Glutamatergic neuron (in vitro differentiated cells): ENCODE results near the gene MYG1. TPM values are rescaled to one million over a fixed set of nuclear protein-coding genes. Genes with fewer than 3 reads are reported as not detected.
"Not testable (repeated sequence)": the region's sequence is repeated elsewhere in the genome, so short reads cannot be mapped to it uniquely, and the experiment has no call there.

Experiments
- DNase-seq: peaks from one replicate; pipeline ENCODE4 v3.0.0; 2022
- H3K27ac Mint-ChIP-seq: one replicate; pipeline ENCODE4 v1.8.0; 2020; ENCODE audit warnings: mild to moderate bottlenecking, mixed read lengths, inconsistent platforms; ENCODE audit not compliant: unreplicated experiment
- H3K27me3 Mint-ChIP-seq: one replicate; pipeline ENCODE4 v1.8.0; 2020; ENCODE audit warnings: mild to moderate bottlenecking, moderate library complexity, mixed read lengths, inconsistent platforms; ENCODE audit not compliant: unreplicated experiment
- H3K36me3 Mint-ChIP-seq: one replicate; pipeline ENCODE4 v1.8.0; 2020; ENCODE audit warnings: mild to moderate bottlenecking, mixed read lengths, inconsistent platforms; ENCODE audit not compliant: unreplicated experiment
- H3K4me1 Mint-ChIP-seq: one replicate; pipeline ENCODE4 v1.8.0; 2020; ENCODE audit warnings: mild to moderate bottlenecking, low read depth, mixed read lengths, inconsistent platforms; ENCODE audit not compliant: unreplicated experiment
- H3K4me3 Mint-ChIP-seq: one replicate; pipeline ENCODE4 v1.8.0; 2020; ENCODE audit warnings: mild to moderate bottlenecking, mixed read lengths, inconsistent platforms; ENCODE audit not compliant: unreplicated experiment
- H3K9me3 Mint-ChIP-seq: one replicate; pipeline ENCODE4 v1.8.0; 2020; ENCODE audit warnings: mild to moderate bottlenecking, moderate library complexity, mixed read lengths, inconsistent platforms; ENCODE audit not compliant: unreplicated experiment
- total RNA-seq: library from RNA; stranded (reverse); fragmentation: NEBNext Ultra II Directional; extraction: Animal tissue kit (Norgen Biotek cat#: 25700); gene quantifications from one replicate; pipeline ENCODE4 v1.2.1, GENCODE V29; 2021; ENCODE audit not compliant: unreplicated experiment
- TF ChIP-seq, protein P1 (sequence below): fragments of 200-600 bp; sonication (generic); IDR thresholded peaks from one replicate; pipeline ENCODE4 v1.5.0; 2021; ENCODE audit not compliant: partially characterized antibody, unreplicated experiment

MYG1 gene
- total RNA-seq, 1 donor from 2014 or later = 66.1 TPM

DNA sequence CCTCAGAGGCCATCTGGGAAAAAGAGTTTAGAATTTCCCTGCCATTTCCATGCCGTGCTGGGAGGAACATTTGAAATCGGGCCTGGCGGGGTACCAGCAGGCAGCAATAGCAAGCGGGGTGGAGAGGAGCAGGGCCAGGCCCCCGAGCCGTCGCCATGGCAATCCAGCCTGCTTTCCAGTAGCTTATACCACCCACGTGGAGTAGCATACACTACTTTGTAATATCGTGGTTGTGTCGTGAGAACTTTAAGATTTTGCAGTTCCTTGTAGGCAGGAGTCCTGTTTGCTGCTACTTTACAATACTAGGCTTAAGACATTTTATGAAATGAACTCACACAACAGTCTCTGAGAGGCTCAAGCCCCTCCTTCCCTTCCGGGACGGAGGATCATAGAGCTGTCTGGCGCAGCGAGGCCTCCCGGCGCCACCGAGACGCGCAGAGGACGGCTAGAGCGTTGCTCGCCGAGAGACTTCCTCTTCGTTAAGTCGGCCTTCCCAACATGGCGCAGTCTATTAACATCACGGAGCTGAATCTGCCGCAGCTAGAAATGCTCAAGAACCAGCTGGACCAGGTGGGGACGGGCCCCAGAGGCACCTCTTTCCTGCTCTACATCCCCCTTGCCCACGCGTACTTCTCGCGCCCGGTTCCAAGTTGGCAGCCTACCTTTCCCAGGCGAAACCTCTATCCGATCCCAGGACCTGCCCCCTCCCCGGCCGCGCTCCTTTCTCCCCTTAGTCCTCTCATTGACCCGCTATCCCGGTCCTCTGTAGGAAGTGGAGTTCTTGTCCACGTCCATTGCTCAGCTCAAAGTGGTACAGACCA, 4.2 kb upstream of the MYG1 start, which contains the start of gene PFDN5:
PFDN5 (plus strand) TSS at position 473 of the 821 bp plus-strand sequence; CDS start at position 499, 26 bp downstream.
- Mint-ChIP-seq H3K36me3 (no peaks in the 10 kb centered on the region), H3K4me1 (peaks cover 11% of the 10 kb centered on the region), H3K27me3 (peaks cover 4% of the 10 kb centered on the region), H3K4me3 (peak within 1 kb of the TSS; percentile 95), H3K9me3 (peaks cover 4% of the 10 kb centered on the region), H3K27ac (peak within 1 kb of the TSS; percentile 94)
- DNase-seq = peak; percentile 86
- TF ChIP-seq, protein P1, sequence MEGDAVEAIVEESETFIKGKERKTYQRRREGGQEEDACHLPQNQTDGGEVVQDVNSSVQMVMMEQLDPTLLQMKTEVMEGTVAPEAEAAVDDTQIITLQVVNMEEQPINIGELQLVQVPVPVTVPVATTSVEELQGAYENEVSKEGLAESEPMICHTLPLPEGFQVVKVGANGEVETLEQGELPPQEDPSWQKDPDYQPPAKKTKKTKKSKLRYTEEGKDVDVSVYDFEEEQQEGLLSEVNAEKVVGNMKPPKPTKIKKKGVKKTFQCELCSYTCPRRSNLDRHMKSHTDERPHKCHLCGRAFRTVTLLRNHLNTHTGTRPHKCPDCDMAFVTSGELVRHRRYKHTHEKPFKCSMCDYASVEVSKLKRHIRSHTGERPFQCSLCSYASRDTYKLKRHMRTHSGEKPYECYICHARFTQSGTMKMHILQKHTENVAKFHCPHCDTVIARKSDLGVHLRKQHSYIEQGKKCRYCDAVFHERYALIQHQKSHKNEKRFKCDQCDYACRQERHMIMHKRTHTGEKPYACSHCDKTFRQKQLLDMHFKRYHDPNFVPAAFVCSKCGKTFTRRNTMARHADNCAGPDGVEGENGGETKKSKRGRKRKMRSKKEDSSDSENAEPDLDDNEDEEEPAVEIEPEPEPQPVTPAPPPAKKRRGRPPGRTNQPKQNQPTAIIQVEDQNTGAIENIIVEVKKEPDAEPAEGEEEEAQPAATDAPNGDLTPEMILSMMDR = no peak

- peaks cover 6% of the 10 kb centered on the region for H3K27me3 Mint-ChIP-seq
- H3K27ac Mint-ChIP-seq = peak overlapping the region; percentile 94
- TF ChIP-seq, protein P1 = no peak
- peaks cover 4% of the 10 kb centered on the region for H3K9me3 Mint-ChIP-seq
- no peak for DNase-seq
- H3K36me3 Mint-ChIP-seq = no peaks in the 10 kb centered on the region
- peaks cover 15% of the 10 kb centered on the region for H3K4me1 Mint-ChIP-seq
- peak overlapping the region; percentile 95 for H3K4me3 Mint-ChIP-seq
Measured at GRCh38 chr12:53295891-53296219, 3.6 kb upstream of the MYG1 start.

DNA sequence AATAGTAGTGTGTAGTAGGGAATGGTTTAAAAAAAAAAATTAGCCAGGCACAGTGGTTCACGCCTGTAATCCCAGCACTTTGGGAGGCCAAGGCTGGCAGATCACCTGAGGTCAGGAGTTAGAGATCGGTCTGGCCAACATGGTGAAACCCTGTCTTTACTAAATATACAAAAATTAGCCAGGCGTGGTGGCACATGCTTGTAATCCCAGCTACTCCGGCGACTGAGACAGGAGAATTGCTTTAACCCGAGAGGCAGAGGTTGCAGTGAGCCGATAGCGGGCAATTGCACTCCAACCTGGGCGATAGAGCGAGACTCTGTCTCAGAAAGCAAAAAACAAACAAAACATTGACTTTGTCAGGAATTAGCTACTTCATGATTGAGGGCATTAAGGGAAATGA, 2.4 kb upstream of the MYG1 start:
- H3K36me3 Mint-ChIP-seq, H3K9me3 Mint-ChIP-seq, H3K27ac Mint-ChIP-seq, H3K27me3 Mint-ChIP-seq, DNase-seq: not testable (repeated sequence)
- peaks cover 15% of the 10 kb centered on the region for H3K4me1 Mint-ChIP-seq
- peak overlapping the region; percentile 5 for H3K4me3 Mint-ChIP-seq

- Mint-ChIP-seq H3K27ac (peak overlapping the region; percentile 39), H3K4me3 (peak overlapping the region; percentile 50), H3K36me3 (no peaks in the 10 kb centered on the region), H3K4me1 (peaks cover 15% of the 10 kb centered on the region), H3K9me3 (peaks cover 4% of the 10 kb centered on the region), H3K27me3 (peaks cover 6% of the 10 kb centered on the region)
- DNase-seq = no peak
- TF ChIP-seq, protein P1 = no peak
Measured at GRCh38 chr12:53298164-53298563, 1.3 kb upstream of the MYG1 start.

- Mint-ChIP-seq H3K36me3 (no peaks in the 10 kb centered on the region), H3K9me3 (peaks cover 4% of the 10 kb centered on the region), H3K27ac (peak overlapping the region; percentile 86), H3K4me3 (peak overlapping the region; percentile 96), H3K27me3 (peaks cover 6% of the 10 kb centered on the region), H3K4me1 (peaks cover 15% of the 10 kb centered on the region)
- TF ChIP-seq, protein P1 = no peak
- DNase-seq = no peak
Measured at GRCh38 chr12:53299101-53299453, 418 bp upstream of the MYG1 start.
